ENCODE data around the gene TDRKH. TPM values are rescaled to one million over a fixed set of nuclear protein-coding genes. Genes with fewer than 3 reads are reported as not detected.

Gene TDRKH
- total RNA-seq, 4 donors from 2014 or later = 1.1 to 5.3 (median 2.3) TPM

GRCh38 chr1:151800830-151801229, 10.5 kb upstream of the TDRKH start:
- H3K4me3 ChIP-seq = no peak overlapping the region
- WGBS, 2 donors = 52 to 80% methylated on average over 2 to 4 of the region's 8 CpGs
- DNase-seq = no peak
- H3K36me3 ChIP-seq = no peaks in the 10 kb centered on the region
- peaks cover 0 to 69% (median 0%) of the 10 kb centered on the region in 4 donors for H3K27me3 ChIP-seq
- no peaks in the 10 kb centered on the region for H3K4me1 ChIP-seq
- H3K9me3 ChIP-seq = no peaks in the 10 kb centered on the region
- TF ChIP-seq POLR2A (IDR thresholded peaks at IDR 0.05) (no peak), CTCF (IDR thresholded peaks at IDR 0.05) (no peak)
- intact Hi-C loops (cut with DNase I) = no loop called here
- no peak overlapping the region for H3K27ac ChIP-seq

- DNase-seq = no peak
- WGBS, 2 donors = 48 to 54% methylated on average over 7 to 8 of the region's 9 CpGs
- H3K27me3 ChIP-seq = peaks cover 0 to 58% (median 0%) of the 10 kb centered on the region in 4 donors
- no peak overlapping the region for H3K27ac ChIP-seq
- H3K9me3 ChIP-seq = no peaks in the 10 kb centered on the region
- no peaks in the 10 kb centered on the region for H3K4me1 ChIP-seq
- intact Hi-C loops (cut with DNase I) = no loop called here
- TF ChIP-seq POLR2A (IDR thresholded peaks at IDR 0.05) (no peak), CTCF (IDR thresholded peaks at IDR 0.05) (no peak)
- no peaks in the 10 kb centered on the region for H3K36me3 ChIP-seq
- H3K4me3 ChIP-seq = no peak overlapping the region
Observed at GRCh38 chr1:151799179-151800022, 9.1 kb upstream of the TDRKH start.

GRCh38 chr1:151798571-151798970, 8.3 kb upstream of the TDRKH start:
- H3K27me3 ChIP-seq = peaks cover 0 to 50% (median 0%) of the 10 kb centered on the region in 4 donors
- no peak overlapping the region for H3K4me3 ChIP-seq
- TF ChIP-seq POLR2A (IDR thresholded peaks at IDR 0.05) = no peak
- TF ChIP-seq CTCF (IDR thresholded peaks at IDR 0.05) = no peak
- H3K4me1 ChIP-seq = no peaks in the 10 kb centered on the region
- no peaks in the 10 kb centered on the region for H3K36me3 ChIP-seq
- no peaks in the 10 kb centered on the region for H3K9me3 ChIP-seq
- DNase-seq = no peak
- 70 to 92% methylated on average over 4 to 5 of the region's 5 CpGs for WGBS, 2 donors
- no peak overlapping the region for H3K27ac ChIP-seq
- intact Hi-C loops (cut with DNase I) = no loop called here

- intact Hi-C loops (cut with DNase I) = no loop called here
- WGBS, 2 donors = 3 to 4% methylated on average over 6 to 27 of the region's 52 CpGs
- no peaks in the 10 kb centered on the region for H3K9me3 ChIP-seq
- no peak for TF ChIP-seq CTCF (IDR thresholded peaks at IDR 0.05)
- no peak for TF ChIP-seq POLR2A (IDR thresholded peaks at IDR 0.05)
- H3K4me3 ChIP-seq = peak overlapping the region; percentile 51 to 83 (median 76)
- H3K4me1 ChIP-seq = peaks cover 4 to 32% (median 10%) of the 10 kb centered on the region in 3 donors
- no peak for DNase-seq
- no peaks in the 10 kb centered on the region for H3K36me3 ChIP-seq
- peaks cover 0 to 5% (median 0%) of the 10 kb centered on the region in 4 donors for H3K27me3 ChIP-seq
- H3K27ac ChIP-seq = peak overlapping the region in 3 of 4 donors; percentile 31 to 64 (median 54)
Observed at GRCh38 chr1:151790940-151791651, 796 bp upstream of the TDRKH start.

GRCh38 chr1:151787689-151788088, 2.6 kb downstream of the TDRKH start:
- Histone ChIP-seq H3K27me3 (peaks cover 0 to 5% (median 0%) of the 10 kb centered on the region in 4 donors), H3K4me3 (no peak overlapping the region), H3K36me3 (no peaks in the 10 kb centered on the region), H3K27ac (no peak overlapping the region), H3K9me3 (no peaks in the 10 kb centered on the region), H3K4me1 (peaks cover 4 to 35% (median 10%) of the 10 kb centered on the region in 3 donors)
- intact Hi-C loops (cut with DNase I) = no loop called here
- TF ChIP-seq CTCF (IDR thresholded peaks at IDR 0.05) (no peak), POLR2A (IDR thresholded peaks at IDR 0.05) (no peak)
- 89 to 93% methylated on average over 3 of the region's 3 CpGs for WGBS, 2 donors
- DNase-seq = no peak

All from esophagus squamous epithelium (tissue), 5 donors.